ENCODE results near the gene AQP2.

AQP2 gene

DNA sequence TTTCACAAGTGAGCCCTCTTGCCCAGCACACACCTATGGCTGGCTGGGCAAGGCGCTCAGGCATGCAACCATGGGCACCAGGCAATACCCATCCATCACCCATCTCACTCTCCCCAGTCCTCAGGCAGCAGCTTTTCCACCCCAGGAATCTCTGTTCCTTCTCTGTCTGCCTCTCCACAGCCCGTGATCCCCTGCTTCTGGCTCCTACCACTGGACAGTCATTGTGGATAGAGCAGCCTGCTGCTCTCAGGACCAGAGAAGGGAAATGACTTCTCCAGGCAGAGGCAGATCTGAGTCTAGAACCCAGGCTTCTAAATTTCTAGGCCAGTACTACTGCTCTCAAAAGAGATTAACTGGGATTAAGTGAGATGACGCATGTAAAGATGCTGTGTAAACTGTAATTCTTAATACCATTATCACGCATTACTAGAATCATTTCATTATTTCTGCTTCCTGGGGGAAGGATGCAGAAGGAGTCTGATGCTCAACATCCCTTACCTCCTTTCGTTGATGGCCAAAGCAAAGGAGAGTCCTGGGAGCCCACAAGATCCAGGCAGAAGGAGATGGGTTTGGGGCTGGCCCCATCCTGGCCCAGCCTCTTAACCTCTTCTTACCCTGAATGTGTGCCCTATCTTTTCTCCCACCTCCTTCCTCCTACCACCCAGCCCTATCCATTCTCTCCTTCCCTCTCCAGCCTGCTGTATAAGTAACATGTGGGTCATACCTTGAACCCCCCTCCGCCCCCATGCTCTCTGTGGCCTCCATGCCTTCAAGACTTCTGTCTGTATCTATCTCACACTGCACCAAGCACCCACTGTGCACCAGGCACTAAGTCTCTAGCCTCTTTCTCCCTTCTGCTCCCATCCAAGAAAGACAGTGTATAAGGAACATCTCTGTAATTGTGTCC is 6.4 kb downstream of the AQP2 start:
- DNase-seq: no peak

DNA sequence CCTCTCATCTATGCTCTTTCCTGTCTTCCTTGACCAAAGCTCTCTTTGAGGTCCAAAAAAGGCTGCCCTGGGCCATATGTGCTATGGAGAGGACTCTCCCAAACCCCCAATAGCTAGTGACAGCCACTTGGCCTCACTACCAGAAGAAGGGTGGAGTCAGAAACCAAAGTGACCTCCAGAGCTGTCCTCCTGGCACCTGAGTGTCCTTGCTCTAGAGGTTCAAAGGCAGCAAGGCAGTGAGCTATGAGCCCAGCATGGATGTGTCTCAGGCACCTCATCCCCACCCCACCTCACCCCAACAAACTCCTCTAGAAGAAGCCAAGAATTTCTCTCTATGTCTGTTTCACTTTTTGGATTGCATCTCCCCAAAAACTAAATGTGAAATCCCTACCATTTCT is 7.0 kb downstream of the AQP2 start:
- no peak for DNase-seq

DNA sequence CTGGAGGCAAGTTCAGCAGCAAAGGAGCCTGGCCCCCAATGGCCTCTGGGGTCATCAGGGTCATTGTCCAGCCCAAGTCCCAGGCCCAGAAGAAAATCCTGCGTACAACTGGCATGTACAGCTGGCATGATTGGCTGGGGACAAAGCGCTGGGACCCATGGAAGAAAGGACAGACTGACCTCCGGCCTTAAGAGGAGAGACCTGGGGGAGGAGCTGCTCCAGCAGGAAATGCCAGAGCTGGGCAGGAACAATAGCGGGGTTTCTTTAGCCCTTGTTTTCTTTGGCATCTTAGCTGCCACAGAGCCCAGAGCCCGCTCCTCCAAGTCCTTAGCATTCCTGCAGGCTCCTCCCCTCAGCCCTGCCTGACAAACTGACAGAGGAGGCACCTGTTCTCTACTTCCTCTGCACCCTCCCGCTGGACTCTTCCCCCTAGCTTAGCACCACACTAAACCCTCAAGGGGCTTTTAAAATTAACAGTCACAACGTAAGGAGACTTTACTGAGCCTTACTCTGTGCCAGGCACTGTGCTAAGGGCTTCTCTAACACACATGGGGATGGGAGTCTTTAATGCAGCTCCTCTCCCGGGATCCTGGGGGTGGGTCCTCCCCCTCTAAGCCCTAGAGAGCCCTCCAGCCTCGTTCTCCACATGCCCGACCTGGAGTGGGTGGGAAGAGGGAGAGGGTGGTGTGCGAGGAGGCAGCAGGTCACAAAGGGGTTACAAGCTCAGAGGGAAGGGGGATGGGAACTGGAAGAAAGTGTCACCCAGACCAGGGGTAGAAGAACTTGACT is 9.3 kb downstream of the AQP2 start:
- no peak for DNase-seq

DNA sequence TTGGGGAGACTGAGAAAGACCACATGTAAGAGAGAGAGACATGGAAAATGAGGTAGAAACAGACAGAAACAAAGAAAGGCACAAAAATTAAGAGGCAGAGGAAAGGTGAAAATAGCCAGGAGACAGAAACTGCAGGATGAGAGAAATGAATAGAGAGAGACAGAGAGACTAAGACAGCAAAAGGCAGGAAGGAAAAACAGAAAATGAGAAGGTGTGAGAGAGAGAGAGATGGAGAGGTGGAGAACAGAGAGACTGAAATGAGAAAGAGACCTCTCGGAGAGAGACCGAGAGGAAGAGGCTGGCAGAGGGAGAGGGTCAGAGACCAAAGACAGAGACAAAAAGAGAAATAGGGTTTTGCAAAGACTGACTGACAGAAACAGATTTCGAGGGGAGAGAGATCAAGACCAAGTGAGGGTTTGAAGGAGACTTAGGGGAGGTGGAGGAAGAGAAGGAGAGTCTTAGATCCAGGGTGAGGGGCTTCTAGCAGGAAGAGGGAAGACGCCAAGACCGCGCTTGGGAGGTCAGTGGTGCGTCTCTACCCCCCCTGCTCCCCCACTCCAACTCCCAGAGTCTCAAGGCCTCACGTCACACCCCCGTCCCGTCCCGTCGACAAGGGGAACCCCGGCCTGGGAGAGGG is 10.1 kb downstream of the AQP2 start:
- DNase-seq: no peak

DNA sequence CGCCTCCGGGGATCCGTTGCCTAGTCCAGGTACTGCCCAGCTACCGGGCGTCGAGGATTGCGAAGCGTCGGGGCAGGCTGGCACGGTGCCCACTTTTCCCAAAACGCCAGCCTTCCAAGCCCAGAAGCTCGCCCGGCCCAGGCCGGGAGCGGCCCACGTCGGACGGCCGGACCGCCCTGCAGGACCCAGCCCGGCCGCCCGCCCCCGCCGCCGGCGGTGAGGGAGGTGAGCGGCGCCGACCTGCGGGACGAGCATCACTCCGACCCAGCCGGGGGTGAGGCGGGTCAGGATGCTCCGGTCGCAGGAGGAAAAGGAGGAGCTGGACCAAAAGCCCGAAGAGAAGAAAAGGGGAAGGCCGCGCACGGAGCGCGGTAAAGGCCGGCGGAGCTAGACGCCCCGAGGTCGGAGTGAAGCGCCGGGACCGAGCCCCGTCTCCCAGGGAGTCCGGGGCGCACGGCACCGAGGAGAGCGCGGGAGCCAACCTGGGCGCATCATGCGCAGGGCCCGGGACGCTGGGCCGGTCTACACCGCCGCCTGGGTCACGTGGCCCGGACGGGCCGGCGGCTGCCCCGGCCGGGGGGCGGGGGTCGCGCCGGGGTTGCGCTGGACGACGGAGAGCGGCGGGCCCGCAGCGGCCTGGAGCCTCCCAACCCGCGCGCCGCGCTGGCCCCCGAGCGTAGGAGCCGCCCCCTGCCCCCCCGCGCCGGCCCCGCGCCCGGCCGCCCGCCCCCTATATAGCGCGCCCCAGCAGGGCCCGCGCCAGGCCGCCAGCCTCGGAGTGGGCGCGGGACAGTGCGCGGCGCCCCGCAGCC is 10.8 kb downstream of the AQP2 start, which contains the start of gene AQP5:
AQP5 (plus strand) TSS at position 762 of the 812 bp plus-strand sequence. CDS start 146 bp downstream, outside the sequence.
- DNase-seq: no peak

DNA sequence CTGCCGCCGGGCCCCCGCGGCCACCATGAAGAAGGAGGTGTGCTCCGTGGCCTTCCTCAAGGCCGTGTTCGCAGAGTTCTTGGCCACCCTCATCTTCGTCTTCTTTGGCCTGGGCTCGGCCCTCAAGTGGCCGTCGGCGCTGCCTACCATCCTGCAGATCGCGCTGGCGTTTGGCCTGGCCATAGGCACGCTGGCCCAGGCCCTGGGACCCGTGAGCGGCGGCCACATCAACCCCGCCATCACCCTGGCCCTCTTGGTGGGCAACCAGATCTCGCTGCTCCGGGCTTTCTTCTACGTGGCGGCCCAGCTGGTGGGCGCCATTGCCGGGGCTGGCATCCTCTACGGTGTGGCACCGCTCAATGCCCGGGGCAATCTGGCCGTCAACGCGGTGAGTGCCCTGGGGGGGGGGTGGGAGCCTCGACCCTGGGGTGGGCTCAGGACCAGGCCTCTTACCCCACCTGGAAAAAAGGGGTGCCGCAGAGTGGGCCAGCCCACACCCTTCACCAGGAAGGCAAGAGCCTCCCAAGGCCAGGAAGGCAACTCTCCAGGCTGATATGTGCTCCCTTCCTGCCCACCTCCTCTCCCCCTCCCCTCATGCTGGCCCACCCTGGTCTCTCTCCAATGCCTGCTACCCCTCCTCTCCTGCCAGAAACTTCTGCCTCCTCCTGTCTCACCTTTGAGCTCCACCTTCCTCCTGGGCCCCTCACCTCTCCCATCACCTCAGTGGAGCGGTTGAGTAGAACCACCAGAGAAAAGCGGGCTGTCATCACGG is 11.6 kb downstream of the AQP2 start:
- no peak for DNase-seq

DNA sequence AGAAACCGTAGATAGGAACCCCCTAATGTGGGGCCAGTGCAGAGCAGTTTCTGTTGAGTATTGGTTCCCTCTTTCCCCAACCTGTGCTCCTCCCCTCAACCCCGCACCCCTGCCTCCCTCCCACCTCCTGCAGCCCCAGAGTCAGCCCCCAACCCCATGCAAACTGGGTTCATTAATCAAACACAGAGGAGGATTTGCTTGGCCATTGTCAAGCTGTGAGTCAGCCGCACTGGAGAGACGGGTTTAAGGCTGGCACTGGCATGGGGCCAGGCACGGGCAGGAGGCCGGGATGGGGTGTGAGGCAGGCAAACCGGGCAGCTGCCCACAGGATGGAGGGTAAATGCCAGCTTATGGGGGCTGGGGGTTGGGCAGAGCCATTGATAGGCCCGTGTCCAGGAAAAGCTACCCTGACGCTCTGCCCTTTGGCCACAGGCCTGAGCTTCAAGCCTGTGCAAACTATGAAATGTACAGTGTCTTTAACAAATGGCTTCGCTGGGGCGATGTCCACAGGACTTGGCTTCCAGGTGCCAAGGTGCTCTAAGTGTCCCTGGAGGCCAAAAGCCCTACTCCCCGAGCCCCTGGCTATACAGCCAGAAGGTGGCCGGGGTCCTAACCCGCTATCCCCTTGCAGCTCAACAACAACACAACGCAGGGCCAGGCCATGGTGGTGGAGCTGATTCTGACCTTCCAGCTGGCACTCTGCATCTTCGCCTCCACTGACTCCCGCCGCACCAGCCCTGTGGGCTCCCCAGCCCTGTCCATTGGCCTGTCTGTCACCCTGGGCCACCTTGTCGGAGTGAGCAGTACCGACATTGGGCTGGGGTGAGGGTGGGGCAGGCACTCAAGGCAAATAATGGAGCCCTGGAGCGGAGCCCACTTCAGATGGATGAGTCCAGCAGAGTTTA is 12.6 kb downstream of the AQP2 start:
- no peak for DNase-seq

DNA sequence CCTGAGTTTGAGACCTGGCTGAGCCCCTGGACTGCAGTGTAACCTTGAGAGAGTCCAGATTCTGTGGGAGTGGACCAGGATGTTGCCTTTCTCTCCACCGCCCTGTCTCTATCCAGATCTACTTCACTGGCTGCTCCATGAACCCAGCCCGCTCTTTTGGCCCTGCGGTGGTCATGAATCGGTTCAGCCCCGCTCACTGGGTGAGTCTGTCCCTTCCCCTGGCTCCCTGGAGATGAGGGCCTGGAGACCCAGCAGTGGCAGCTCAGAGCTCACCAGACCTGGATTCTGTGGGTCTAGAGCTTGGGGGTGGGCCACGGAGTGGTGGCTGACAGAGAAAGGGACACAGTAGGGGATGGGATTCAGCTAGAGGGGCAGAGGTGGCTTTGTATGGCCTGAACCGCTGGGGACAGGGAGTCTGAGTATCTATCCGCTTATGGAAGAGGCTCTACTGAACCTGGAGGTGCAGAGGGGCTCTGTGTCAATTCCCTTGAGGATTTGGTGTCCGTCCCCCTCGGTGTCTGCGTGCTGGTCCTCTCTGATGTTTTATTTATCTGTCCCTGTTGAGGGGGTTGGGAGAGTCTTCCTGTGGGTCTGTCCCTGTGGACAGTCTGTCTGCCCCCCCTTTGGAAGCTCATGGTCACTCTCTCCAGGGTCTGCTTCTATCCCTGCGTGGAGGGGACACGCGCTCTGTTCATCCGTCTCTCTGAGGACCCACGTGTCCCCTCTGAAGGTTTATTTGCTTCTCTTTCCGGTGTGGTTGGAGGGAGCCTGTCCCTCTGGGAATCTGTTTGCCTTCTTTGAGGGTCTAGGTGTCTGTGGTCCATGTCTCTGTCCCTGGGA is 13.7 kb downstream of the AQP2 start:
- DNase-seq: no peak

DNA sequence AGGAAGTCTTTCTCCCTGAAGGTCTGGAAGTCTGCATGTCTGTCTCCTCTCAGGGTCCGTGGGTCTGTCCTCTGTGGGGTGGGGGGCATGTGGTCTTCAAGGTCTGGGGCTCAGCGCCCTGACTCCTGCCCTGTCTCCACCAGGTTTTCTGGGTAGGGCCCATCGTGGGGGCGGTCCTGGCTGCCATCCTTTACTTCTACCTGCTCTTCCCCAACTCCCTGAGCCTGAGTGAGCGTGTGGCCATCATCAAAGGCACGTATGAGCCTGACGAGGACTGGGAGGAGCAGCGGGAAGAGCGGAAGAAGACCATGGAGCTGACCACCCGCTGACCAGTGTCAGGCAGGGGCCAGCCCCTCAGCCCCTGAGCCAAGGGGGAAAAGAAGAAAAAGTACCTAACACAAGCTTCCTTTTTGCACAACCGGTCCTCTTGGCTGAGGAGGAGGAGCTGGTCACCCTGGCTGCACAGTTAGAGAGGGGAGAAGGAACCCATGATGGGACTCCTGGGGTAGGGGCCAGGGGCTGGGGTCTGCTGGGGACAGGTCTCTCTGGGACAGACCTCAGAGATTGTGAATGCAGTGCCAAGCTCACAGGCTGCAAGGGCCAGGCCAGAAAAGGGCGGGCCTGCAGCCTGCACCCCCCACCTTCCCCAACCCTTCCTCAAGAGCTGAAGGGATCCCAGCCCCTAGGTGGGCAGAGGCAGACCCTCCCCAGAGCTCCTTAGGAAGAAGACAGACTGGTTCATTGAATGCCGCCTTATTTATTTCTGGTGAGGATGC is 14.5 kb downstream of the AQP2 start:
- DNase-seq: no peak

DNA sequence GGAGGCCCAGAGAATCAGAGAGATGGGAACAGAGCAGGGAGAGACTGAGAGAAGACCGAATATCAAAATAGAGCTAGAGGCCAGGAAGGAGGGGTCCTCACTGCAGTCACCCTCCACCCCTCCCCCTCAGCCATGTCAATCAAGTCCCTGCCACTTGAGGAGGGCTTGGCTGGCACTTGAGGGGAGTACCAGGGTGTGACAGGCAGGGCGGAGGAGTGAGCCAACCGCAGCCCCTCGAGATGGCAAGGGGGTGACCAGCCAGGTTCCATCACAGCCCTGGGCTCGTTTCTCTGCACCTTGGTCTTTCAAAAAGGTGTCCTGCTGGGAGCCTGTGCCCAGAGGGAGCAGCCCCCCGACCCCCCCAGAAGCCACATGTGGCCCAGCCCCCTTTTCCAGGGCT is 15.3 kb downstream of the AQP2 start:
- DNase-seq: no peak

DNA sequence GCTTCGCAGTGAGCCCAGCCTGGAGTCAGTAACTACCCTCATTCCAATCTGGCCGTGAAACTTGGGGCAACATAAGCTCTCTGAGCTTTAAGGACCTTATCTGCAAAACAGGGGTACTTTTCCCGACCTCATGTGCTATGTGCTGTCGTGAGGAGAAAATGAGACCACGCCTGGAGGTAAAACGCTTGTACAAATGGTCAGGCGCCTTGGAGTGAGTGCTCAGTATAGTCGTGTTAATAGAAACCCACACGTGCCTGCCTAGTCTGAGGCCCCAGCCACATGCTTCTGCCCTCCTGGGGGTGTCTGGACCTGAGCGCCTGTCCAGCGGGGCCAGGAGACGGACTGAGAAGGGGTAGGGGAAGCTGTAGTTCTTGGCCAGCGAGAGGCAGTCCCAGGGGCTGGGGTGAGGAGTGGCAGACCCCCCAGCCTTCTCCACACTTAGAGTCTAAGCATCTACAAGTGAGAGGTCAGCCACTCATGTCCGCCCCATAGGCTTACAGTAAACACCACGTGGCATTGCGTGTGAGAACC is 16.0 kb downstream of the AQP2 start:
- no peak for DNase-seq

DNA sequence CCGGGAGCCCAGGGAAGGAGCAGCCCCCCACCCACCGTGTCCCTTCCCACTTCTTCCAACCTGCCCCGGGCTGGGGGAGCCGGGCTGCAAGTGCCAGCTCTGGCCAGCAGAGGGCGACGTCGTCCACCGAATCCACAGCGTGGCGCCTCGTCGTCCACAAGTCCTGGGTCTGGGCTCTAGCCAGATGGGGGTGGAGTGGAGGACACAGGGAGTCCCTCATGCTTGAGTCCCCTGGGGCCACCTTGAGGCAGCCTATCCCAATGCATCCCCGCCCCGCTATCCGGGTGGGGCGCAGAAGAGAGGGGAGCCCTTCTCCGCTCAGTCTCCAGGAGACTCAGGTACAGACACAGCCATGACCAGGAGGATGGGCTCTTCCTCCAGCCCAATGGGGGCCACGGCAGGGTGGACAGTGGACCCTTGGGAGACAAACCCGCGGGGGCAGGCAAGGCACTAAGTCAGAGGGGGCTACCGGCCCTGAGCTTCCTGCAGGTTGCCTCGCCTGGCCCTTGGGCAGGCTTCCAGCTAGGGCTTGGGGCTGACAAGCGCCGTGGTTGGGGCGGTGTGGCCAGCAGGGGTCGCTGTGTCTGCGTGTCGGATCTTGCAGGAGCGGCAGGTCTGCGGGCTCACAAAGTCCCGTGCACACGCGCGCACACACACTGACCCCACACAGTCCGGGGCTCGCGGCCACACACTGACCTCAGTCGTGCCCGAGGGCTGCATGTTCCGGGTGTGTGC is 16.7 kb downstream of the AQP2 start:
- peak; percentile 78 to 92 (median 84) for DNase-seq

DNA sequence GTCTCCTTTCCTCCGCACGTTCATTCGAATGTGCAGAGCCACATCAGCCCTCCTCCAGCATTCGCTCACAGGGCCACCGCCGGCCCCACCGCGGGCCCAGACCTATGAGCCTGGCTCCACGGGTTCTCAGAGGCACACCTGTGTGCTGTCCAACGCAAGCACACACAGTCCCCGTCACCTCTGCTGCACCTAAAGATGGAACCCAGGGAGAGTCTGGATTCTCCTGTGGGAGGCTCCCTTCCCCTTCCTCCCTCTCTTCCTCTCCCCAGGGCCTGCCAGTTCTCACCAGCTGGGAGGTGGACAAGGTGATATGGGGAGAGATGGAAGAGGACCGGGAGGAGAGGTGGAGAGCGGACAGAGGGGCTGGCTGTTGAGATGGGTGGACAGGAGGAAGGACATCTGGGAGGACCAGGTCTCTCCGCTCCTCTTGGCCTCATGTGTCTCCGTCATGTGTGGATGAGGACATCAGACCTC is 17.3 kb downstream of the AQP2 start:
- DNase-seq: no peak

DNA sequence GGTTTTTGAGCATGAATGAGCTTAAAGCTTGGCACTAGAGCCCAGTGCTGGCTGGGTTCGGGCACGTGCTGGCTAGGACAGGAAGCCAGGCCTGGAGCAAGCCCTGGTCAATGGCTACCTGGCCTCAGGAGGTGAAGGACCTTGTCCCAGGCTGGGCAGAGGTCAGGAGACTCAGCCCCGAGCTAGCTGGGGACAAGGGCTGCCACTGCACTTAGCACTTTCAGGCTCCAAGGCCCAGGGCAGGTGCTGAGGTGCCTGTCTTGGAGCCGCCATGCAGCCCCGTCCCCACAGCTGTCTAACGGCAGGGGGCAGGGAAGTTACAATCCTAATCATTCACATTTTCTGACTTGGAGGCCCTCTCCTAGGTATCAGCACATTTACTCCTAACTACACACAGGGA is 17.9 kb downstream of the AQP2 start:
- no peak for DNase-seq

DNA sequence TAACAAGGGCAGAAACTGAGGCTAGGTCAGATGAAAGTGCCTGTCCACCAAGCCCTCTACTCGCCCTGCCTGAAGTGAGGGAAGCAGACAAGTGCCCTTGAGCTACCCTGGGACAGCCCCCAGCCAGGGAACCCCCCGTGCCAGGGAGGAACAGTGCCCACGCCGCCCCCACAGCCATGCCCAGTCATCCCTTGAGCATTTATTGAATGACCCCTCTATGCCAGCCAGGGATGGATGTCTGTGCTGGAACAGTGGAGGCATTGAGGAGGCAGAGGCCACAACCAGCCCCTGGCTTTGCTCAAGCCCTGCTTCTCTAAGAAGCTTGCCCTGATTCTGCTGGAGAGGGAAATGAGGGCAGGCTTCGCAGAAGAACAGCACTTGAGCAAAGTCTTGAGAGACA is 18.5 kb downstream of the AQP2 start:
- no peak for DNase-seq

DNA sequence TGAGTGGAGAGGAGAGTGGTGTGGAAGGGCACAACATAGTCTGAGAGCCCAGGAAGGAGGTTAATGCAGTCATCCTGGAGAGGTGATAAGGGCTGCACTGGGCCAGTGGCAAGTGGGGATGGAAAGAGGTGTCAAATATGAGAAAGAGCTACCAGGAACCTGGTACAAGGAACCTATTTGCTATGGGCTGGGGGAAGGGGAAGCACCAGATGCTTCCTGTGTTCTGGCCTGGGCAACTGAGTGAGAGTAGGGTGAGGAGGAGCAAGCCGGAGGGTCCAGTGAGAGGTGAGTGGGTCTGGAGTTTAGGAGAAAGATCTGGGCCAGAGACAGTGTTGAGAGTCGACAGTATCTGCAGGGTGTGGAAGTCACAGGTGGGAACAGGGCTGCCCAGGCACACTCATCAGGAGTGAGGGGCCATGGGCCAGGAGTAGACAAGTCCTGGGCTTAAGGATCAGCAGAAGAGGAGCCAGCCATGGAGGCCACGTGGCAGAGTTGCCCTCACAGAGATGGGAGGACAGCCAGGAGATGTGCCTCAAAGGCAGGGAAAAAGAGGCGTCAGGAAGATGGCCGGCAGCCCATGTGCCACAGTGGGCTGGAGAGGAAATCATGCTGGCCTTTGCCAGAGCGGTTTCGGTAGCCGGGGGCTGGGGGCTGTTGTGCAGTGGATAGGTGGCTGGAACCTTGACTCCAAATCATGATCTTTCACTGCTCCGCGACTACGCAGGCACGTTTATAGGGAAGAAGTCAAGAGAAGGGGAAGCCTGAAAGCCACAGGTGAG is 19.3 kb downstream of the AQP2 start:
- DNase-seq: no peak

DNA sequence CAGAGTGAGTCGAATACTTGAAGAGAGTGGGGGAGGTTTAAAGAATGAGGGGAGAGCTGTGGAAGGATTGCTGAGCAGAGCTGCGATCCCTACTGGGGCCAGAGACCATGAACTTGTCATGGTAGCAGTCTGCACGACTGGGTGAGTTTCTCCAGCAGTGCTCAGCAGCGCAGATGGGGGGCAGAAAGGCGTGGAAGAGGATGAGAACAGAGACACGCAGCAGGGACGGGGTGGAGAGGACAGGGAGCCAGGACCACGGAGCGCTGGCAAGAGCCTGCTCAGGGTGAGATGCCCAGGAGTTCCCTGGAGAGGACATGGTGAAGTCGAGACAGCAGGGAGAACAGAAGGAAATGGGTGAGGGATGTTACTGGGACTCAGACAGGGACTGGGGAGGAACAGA is 20.1 kb downstream of the AQP2 start:
- no peak for DNase-seq

Measured in T-helper 1 cell (primary cell).